GM20000 (cell line): Measurements from ENCODE around the gene NEU4.

Experiments
- DNase-seq: peaks from one replicate; pipeline ENCODE4 v3.0.0; 2012; ENCODE audit warnings: low spot score
- TF ChIP-seq, protein P1 (sequence below): IDR thresholded peaks from 2 replicates; pipeline ENCODE4 v1.5.1; 2012; ENCODE audit warnings: mild to moderate bottlenecking, control low read depth; ENCODE audit errors: extremely low read depth, missing control alignments

The NEU4 gene

GRCh38 chr2:241851325-241852115 is 42.5 kb downstream of the NEU4 start:
- TF ChIP-seq, protein P1, sequence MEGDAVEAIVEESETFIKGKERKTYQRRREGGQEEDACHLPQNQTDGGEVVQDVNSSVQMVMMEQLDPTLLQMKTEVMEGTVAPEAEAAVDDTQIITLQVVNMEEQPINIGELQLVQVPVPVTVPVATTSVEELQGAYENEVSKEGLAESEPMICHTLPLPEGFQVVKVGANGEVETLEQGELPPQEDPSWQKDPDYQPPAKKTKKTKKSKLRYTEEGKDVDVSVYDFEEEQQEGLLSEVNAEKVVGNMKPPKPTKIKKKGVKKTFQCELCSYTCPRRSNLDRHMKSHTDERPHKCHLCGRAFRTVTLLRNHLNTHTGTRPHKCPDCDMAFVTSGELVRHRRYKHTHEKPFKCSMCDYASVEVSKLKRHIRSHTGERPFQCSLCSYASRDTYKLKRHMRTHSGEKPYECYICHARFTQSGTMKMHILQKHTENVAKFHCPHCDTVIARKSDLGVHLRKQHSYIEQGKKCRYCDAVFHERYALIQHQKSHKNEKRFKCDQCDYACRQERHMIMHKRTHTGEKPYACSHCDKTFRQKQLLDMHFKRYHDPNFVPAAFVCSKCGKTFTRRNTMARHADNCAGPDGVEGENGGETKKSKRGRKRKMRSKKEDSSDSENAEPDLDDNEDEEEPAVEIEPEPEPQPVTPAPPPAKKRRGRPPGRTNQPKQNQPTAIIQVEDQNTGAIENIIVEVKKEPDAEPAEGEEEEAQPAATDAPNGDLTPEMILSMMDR: no peak
- peak; percentile 30 for DNase-seq

DNA sequence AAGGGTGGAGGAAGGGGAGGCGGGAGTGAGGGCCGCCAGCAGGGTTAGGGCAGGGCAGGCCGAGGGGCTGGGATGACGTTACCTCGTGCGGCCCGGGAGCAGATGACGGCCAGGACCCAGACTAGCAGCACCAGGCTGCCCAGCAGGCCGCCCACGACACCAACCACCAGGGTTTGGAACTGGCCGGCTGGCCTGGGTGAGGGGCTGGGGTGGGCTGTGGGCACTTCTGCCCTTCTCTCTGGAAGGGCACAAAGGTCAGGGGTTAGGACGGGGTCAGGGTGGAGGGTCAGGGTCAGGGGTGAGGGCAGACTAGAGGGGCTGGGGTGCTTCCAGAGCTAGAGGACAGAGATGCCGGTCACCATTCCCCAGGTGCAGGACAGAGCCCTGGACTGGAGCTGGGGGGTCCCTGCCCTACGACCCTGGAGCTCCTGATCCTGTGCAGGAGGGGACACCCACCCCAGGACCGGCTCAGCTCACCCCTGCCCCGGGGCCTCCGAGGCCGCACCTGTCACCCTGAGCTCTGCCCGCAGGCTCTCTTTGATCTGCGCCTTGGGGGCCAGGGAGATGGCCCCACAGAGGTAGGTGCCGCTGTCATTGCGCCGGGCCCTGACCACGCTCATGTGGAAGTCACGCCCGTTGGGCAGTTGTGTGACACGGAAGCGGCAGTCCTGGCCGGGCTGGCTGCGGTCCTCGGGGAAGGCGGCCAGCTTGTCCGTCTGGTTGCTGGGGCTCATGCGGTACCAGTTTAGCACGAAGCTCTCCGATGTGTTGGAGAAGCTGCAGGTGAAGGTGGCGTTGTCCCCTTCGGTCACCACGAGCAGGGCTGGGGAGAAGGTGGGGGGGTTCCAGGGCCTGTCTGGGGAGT is 43.4 kb downstream of the NEU4 start:
- TF ChIP-seq, protein P1: no peak
- DNase-seq: peak; percentile 23

DNA sequence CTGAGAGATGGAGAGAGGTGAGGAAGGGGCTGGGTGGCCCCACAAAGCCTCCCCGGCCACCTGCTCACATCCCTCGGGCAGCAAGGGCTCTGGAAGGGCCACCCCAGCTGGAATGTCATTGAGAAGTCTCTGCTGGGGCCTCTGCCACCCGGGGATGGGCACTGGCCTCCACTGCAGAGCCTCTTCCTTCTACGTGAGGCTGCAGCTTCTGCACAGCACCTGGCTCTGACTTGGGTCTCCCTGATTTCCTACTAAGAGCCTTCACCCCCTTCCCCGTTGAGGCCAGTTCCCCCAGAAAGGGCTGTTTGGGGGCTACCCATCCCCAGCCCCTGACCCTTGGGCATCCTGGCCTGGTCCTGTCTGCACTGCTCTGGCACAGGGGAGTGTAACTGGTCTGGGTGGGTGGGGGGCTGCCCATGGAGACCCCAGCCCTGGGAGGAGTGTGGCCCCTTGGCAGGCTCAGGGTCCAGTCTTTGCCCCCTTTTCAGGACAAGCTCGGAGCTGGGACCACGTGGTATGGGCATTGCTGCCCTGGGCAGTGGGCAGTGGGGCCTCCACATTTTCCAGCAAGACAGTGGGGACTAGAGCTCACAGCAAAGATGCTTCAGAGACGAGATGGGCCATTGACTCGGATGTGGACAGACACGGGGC is 44.1 kb downstream of the NEU4 start:
- peak; percentile 29 for DNase-seq
- TF ChIP-seq, protein P1: no peak

GRCh38 chr2:241853651-241854341 is 44.8 kb downstream of the NEU4 start:
- peak; percentile 25 for DNase-seq
- TF ChIP-seq, protein P1: no peak

DNA sequence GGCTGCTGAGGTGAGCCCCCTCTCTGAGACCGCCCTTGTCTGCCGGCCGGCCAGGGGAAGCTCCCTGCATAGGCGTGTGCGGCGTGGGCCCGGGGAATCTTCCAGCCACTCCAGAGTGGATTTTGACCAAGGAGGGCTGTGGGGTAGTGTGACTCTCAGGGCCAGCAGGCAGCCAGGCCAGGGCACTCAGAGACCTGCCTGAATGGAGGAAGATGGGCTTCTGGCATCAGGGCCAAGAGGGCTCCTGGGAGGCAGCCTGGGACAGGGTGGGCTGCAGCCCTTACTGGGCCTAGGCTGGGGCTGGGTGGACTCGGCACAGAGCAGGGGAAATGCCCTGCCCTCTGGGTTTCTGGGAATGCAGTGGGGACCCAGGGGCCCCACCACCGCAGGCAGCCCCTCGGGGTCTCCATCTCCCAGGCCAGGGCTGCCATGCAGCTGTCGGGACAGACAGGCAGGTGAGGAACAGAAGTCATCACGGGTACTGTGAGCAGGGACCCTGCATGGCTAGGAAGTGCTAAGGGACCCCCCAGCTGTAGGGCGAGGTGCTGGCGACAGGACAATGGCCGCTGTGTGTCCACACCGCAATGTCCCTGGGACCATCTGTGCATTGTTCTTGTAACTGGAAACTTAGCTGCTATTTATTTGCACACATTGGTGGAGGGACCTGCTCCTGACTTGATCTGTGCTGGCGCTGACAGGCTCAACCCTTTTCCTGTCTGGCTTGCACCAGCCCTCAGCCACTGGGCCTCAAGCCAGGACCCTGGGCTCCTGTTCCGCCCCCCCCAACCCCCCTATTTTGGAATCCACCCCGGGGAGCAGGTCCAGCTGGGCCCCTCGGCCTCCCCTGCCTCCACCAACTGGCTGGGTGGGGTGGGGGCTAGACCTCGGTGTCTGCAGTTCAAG is 45.6 kb downstream of the NEU4 start:
- DNase-seq: peak; percentile 30
- TF ChIP-seq, protein P1: no peak

DNA sequence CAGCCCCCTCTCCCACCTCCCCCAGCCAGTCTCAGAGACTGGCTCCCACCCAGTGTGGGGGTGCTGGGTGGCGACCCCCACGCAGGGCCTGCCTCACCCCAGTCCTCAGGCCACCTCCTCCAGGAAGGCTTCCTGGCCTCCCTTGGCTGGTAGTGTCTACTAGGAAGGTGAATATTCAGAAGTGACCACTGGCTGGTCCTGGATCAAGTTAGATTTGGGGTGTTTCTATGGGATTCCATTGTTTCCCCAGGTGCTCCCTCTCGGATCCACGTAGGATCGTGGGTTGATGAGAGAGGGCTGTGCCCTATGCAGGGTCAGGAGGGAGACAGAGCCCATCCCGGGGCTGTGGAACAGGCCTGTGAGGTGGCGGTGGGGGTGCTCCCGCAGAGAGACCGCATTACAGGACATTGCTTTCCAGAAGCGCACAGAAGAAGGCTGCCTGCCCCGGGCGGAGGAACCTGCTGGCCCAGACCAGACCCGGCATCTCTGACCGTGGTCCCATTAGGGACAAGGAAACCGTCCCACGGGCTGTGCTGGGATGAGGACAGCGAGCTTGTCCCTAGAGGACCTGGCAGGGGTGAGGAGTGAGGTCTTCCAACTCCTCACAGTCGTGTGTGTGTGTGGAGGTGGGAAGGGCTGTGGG is 46.4 kb downstream of the NEU4 start:
- TF ChIP-seq, protein P1: no peak
- peak; percentile 12 for DNase-seq
